Measurements from ENCODE around the gene DTWD1.

DNA sequence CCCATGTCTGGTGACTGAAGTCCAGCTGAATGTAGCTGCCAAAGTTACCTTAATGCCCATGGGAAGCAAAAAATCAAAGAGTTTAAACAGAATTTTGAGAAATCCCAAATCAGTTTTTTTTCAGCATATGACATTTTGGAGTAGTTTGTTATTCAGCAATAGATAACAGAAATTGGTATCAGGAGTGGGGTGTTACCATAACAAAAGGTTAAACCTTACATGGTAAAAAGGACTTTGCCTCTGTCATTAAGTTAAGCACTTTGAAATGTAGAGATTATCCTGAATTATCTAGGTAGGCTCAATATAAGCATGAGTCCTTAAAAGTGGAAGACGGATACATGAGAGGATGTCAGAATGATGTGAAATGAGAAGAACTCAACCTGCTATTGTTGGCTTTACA, 32.1 kb downstream of the DTWD1 start:
- no peak for TF ChIP-seq CTCF (optimal IDR thresholded peaks at IDR 0.05 in 1 of 3, IDR thresholded peaks at IDR 0.05 in 1 of 3, conservative IDR thresholded peaks at IDR 0.05 in 1 of 3; ENCODE audit: extremely low read depth in 1 of 3, insufficient read depth in 2 of 3, low read length in 3 of 3)
- no peak for TF ChIP-seq EZH2 (IDR thresholded peaks at IDR 0.05; ENCODE audit: low read length)
